ENCODE results near the gene MRRF. TPM values are rescaled to one million over a fixed set of nuclear protein-coding genes. Genes with fewer than 3 reads are reported as not detected.

Gene MRRF
- total RNA-seq, 4 donors from 2014 or later: 54.8 to 69.6 (median 67.8) TPM

GRCh38 chr9:122336866-122337555, 72.3 kb downstream of the MRRF start:
- Histone ChIP-seq H3K4me3 (no peak overlapping the region), H3K9me3 (no peaks in the 10 kb centered on the region), H3K27ac (no peak overlapping the region), H3K4me1 (no peaks in the 10 kb centered on the region), H3K36me3 (no peaks in the 10 kb centered on the region), H3K27me3 (no peaks in the 10 kb centered on the region)
- peak in 2 of 3 donors; percentile 30 to 46 for DNase-seq
- TF ChIP-seq, protein P1, sequence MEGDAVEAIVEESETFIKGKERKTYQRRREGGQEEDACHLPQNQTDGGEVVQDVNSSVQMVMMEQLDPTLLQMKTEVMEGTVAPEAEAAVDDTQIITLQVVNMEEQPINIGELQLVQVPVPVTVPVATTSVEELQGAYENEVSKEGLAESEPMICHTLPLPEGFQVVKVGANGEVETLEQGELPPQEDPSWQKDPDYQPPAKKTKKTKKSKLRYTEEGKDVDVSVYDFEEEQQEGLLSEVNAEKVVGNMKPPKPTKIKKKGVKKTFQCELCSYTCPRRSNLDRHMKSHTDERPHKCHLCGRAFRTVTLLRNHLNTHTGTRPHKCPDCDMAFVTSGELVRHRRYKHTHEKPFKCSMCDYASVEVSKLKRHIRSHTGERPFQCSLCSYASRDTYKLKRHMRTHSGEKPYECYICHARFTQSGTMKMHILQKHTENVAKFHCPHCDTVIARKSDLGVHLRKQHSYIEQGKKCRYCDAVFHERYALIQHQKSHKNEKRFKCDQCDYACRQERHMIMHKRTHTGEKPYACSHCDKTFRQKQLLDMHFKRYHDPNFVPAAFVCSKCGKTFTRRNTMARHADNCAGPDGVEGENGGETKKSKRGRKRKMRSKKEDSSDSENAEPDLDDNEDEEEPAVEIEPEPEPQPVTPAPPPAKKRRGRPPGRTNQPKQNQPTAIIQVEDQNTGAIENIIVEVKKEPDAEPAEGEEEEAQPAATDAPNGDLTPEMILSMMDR (IDR thresholded peaks at IDR 0.05): no peak
- no peak for TF ChIP-seq POLR2A (IDR thresholded peaks at IDR 0.05)

DNA sequence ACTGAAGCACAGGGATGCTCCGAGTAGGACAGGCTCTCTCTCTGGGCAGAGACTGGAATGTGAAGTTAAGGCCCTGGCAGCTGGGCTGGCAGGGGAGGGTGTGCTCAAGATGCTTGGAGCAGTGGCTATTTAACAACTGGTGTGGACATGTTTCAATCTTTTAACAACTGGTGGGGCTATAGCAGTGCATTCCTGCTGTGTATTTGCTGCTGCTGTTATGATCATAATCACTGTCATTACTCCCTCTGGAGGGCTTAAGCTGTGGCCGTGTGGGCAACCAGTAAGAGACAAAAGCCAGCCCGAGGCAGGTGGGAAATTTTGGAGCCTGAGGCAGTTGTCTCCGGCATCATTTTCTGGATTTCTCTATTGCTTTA, 72.9 kb downstream of the MRRF start:
- Histone ChIP-seq H3K4me3 (no peak overlapping the region), H3K36me3 (no peaks in the 10 kb centered on the region), H3K27ac (no peak overlapping the region), H3K27me3 (no peaks in the 10 kb centered on the region), H3K9me3 (no peaks in the 10 kb centered on the region), H3K4me1 (no peaks in the 10 kb centered on the region)
- DNase-seq: no peak
- TF ChIP-seq, protein P1 (IDR thresholded peaks at IDR 0.05): no peak
- TF ChIP-seq POLR2A (IDR thresholded peaks at IDR 0.05): no peak

DNA sequence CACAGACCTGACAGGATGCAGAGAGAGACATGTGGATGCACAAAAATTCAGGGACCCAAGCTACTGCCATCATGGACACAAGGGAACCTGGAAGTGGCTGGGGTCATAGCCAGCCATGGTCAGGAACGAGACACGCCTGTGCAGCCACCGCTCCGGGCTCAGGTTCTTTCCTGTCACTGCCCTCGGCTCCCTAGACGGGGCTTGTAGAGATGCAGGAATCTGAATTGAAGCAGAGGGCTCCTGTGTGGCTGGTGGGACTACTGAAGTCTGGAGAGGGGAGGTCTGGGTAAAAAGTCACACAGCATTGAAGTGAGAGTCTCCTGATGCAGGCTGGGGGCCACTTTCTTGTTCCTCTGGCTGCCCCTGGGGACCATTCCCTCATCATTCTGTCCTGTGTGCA, 73.9 kb downstream of the MRRF start:
- Histone ChIP-seq H3K4me1 (no peaks in the 10 kb centered on the region), H3K27me3 (no peaks in the 10 kb centered on the region), H3K27ac (no peak overlapping the region), H3K9me3 (no peaks in the 10 kb centered on the region), H3K36me3 (no peaks in the 10 kb centered on the region), H3K4me3 (no peak overlapping the region)
- peak in 1 of 3 donors; percentile 34 for DNase-seq
- TF ChIP-seq, protein P1 (IDR thresholded peaks at IDR 0.05): no peak
- TF ChIP-seq POLR2A (IDR thresholded peaks at IDR 0.05): no peak

GRCh38 chr9:122338994-122339393, 74.3 kb downstream of the MRRF start:
- Histone ChIP-seq H3K27ac (no peak overlapping the region), H3K9me3 (no peaks in the 10 kb centered on the region), H3K4me3 (no peak overlapping the region), H3K27me3 (no peaks in the 10 kb centered on the region), H3K4me1 (no peaks in the 10 kb centered on the region), H3K36me3 (no peaks in the 10 kb centered on the region)
- DNase-seq: peak in 1 of 3 donors; percentile 30
- TF ChIP-seq, protein P1 (IDR thresholded peaks at IDR 0.05): no peak
- TF ChIP-seq POLR2A (IDR thresholded peaks at IDR 0.05): no peak

DNA sequence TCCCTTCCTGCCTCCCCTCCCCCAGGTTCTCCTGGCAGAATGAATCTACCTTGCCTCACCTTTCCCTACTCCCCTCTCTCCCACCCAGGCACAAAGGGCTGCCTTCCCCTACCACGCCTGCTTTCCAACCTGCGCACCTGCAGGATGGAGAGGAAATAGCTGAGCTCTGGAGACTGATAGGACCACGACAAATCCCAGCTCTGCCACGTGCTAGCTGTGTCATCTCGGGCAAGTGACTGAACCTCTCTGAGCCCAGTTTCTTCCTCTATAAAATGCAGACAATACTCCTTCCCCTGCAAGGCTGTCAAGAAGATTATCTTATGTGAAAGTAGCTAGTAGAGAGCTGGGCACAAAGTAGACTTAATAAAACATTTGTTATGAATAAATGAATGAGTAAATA, 74.9 kb downstream of the MRRF start:
- no peak for TF ChIP-seq POLR2A (IDR thresholded peaks at IDR 0.05)
- TF ChIP-seq, protein P1 (IDR thresholded peaks at IDR 0.05): no peak
- no peaks in the 10 kb centered on the region for H3K36me3 ChIP-seq
- H3K27ac ChIP-seq: no peak overlapping the region
- peak in 1 of 3 donors; percentile 13 for DNase-seq
- no peaks in the 10 kb centered on the region for H3K9me3 ChIP-seq
- H3K4me3 ChIP-seq: no peak overlapping the region
- no peaks in the 10 kb centered on the region for H3K4me1 ChIP-seq
- no peaks in the 10 kb centered on the region for H3K27me3 ChIP-seq
